Kidney glomerular epithelial cell (primary cell): ENCODE results near the gene CNTFR.
"Not testable (repeated sequence)": the region's sequence is repeated elsewhere in the genome, so short reads cannot be mapped to it uniquely, and the experiment has no call there.

Source experiments
- DNase-seq: peaks from one replicate; lab custom pipeline; 2025; lab: John Stamatoyannopoulos, UW

CNTFR gene

GRCh38 chr9:34555002-34555348 lies 34.5 kb downstream of the CNTFR start:
- DNase-seq: no peak

- no peak for DNase-seq
Observed at GRCh38 chr9:34554211-34555001, 35.1 kb downstream of the CNTFR start.

DNA sequence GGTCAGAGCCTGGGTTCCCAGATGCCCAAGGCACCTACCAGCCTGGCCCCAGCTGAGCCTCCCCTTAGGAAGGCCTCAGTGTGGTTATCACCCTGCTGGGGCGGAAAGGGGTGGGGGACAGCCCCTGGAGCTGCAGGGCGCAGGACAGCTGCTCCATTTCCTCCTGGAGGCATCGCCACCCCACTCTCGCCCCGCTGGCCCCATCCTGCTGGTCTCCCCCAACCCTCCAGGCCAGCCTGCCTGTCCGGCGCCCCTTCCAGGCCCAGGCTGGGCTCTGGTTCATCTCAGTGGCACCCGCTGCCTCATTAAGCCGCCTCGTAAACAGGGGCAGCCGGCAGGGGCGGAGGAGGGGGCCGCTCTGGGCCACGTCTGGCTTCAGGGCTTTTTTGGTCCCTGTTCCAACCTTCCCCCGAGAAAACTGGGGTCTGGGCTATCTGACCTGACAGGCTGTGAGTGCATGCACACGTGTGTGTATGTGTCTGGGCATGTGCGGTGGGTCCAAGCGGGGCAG lies 36.0 kb downstream of the CNTFR start:
- DNase-seq: no peak

DNA sequence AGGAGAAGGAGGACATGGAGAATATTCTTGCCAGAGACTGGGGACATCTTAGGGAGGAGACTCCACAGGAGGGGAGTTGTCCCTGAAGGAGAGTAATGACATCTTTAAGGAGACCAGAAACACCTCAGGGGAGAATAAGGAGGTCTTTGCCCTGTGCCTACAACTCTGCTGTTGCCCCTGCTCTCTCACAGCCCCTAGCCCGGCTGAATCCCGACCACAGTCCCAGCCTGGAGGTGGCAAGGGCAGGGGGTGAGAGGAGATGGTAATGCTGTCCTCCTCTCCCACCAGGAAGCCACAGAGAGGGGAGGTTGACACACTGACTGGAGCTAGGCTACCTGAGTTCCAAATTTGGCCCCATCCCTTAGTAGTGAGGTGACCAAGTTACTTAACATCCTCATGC lies 36.5 kb downstream of the CNTFR start:
- DNase-seq: no peak

DNA sequence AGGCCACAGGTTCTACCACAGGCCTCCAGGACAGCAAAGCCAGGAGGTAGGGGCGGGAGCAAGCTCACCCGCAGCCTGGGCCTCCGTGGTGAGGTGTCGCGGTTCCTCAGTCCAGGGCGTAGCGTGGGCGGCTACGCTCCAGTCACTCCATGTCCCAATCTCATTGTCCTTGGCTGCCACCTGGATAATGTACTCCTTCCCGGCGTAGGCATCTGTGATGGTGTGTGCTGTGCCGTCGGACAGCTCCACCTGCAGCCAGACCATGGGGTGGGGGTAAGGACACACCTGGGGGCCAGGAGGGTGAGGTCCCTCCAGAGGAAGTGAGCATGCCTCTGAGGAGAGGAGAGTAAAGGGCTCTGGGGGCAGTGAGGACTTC lies 36.9 kb downstream of the CNTFR start:
- no peak for DNase-seq

DNA sequence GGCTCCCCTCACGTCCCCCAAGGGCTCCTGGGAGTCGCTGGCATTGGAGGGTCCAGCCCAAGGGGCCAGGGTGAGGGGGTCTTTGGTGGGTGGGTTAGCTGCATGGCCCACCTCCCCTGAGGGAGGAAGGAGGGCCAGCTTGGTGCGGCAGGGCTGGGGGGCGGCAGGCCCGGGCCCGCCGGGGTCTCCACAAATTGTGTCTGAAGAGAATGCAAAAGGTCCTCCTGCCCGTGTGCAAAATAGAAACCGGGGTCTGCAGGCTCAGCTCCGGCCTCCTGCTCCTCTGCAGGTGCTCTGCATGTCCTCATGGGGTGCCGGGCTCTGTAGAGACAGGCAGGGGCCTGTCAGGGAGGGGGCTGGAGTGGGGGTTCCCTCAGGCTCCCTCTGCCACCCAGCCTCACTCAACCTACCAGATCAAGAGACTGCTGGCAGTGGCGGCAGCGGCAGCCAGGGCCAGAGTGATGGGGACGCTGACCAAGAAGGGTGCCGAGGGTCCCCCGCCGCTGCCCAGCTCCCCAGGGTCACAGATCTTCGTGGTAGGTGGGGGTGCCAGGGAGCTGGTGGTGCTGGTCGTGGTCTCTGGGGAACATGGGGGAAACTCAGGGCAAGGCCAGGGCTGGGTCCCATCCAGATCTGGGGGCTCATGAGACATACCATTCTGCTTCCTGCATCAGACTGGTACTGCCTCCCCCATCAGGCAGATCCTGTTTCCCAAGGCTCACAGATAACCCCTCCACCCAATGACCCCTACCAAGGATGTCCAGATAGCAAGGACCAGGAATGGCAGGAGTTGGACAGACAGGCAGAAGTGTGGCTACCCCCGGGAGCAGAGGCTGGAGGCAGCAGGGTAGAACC lies 37.5 kb downstream of the CNTFR start:
- DNase-seq: no peak

GRCh38 chr9:34550681-34551270 lies 38.7 kb downstream of the CNTFR start:
- no peak for DNase-seq

GRCh38 chr9:34550016-34550680 lies 39.4 kb downstream of the CNTFR start:
- no peak for DNase-seq

- no peak for DNase-seq
Observed at GRCh38 chr9:34549407-34549732, 40.2 kb downstream of the CNTFR start.

DNA sequence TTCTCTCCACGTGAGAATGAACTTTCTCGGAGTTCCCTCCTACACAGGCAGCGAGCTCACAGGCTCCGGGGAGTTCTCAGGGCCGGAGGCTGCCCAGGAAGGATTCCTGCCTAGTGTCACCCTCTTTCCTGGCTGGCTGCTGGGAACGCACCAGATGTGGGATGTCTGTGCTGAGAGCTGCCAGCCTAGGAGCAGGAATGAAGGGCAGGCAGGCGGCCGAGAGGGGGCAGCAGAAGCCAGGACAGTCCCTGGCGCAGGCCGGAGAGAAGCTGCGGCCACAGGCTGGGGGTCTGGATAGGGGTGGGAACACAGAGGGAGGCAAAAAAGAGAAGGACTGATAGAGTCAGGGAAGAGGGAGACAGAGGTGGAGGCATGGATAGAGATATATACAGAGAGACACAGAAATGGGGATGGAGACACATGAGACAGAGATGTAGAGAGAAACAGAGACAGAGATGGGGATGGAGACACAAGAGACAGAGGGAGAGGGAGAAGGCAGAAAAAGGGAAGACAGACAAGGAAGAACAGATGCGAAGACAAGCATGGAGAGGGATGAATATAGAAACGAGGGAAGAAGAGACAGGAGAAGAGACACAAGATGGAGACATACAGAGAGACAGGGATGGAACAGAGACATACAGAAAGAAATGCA lies 41.4 kb downstream of the CNTFR start:
- DNase-seq: peak; percentile 49

DNA sequence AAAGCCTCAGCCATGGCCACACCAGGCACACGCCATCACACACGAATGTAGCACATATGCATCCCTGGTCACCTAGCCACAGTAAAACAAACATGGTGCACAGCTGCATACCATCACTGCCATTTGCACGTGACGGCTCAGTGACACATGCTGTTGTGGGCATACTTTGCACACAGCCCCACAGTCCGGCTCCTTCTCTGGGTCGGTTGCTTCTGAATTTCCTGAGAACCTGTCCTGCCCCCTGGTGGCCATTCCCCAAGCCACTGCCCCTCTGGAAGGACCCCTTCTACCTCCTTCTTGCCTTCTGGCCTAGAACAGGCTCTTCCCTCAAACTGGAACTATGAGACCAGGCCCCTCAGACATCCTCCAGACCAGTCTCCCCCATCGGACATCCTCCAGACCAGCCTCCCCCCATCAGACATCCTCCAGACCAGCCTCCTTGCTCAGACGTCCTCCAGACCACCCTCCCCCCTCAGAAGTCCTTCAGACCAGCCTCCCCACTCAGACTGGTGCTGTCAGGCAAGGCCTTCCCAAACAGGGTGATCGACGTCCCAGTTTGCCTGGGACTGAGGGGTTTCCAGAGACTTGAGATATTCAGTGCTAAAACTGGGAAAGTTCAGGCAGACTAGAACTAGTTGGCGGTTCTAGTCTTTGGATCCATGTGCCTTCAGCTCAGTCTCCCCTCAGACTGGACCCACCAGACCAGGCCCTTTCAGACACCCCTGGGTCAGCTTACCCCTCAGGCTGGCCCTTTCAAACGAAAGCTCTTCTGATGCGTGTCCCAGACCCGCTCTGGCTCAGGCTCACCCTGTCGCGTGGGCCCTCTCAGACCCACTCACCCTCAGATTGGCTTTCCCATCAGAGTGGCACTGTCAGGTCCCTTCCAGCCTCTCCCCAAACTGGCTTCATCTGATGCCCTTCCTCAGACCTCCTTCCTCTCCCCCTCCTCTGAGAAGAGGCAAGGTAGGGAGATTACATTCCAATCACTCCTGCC lies 42.4 kb downstream of the CNTFR start:
- DNase-seq: peak; percentile 19

- no peak for DNase-seq
Observed at GRCh38 chr9:34546102-34546833, 43.3 kb downstream of the CNTFR start.

GRCh38 chr9:34545497-34545896 lies 44.0 kb downstream of the CNTFR start:
- DNase-seq: no peak

GRCh38 chr9:34544035-34544434 lies 45.5 kb downstream of the CNTFR start:
- no peak for DNase-seq

DNA sequence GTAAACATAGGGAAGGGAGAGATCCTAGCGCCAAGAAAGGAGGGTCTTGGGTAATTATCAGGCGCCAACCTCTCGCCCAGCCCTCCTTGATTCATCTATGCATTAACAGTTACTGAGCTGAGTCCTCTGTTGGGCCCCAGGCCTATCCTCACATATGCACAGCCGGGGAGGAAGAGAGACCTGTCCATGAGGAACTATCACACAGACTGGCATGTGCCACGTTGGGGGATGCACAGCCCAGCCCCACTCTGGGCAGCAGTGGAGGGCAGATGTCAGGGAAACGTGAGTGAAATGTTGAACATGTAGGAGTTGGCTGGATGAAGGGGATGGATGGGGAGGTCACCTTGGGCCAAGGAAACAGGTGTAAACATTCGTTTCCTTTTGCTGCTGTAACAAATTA lies 48.0 kb downstream of the CNTFR start:
- DNase-seq: no peak

GRCh38 chr9:34540827-34541226 lies 48.7 kb downstream of the CNTFR start:
- peak; percentile 35 for DNase-seq

DNA sequence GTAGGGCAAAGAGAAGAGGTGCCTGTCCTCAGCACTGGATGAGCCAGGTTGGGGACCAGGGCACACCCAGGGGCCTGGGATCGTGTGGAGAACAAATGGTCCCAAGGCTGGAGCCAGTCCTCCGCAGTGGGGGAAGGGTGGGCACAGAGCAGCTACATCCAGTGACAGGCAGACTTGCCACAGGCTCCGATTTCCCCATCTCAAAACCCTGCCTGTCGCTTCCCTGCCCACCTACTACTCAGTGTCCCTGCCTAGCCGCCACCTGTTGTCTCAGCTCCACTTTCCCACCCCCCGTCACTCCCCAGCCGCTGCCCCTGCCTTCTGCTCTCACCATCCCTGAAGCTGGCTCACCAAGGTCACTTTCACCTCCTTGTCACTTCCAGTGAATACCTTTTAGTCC lies 52.8 kb downstream of the CNTFR start:
- no peak for DNase-seq

- not testable (repeated sequence) for DNase-seq
Observed at GRCh38 chr9:34532041-34532440, 57.5 kb downstream of the CNTFR start.

GRCh38 chr9:34526026-34526425 lies 63.5 kb downstream of the CNTFR start:
- no peak for DNase-seq

- DNase-seq: no peak
Observed at GRCh38 chr9:34524349-34524748, 65.2 kb downstream of the CNTFR start.
